Stimulated activated CD4-positive, alpha-beta T cell treated with anti-CD3 and anti-CD28 coated beads, Interleukin-4, amount 100 ng/mL, for 24 hours (primary cell): ENCODE results near the gene TSPAN8.
"Not testable (repeated sequence)": the region's sequence is repeated elsewhere in the genome, so short reads cannot be mapped to it uniquely, and the experiment has no call there.

Source experiments
- DNase-seq: peaks from one replicate; pipeline ENCODE4 v3.0.0-alpha.2; 2020

TSPAN8 gene

GRCh38 chr12:71164166-71164565, 6.4 kb upstream of the TSPAN8 start:
- DNase-seq, result no peak

GRCh38 chr12:71162832-71163763, 5.3 kb upstream of the TSPAN8 start:
- no peak for DNase-seq

- DNase-seq, result no peak
Observed at GRCh38 chr12:71161591-71161990, 3.8 kb upstream of the TSPAN8 start.

DNA sequence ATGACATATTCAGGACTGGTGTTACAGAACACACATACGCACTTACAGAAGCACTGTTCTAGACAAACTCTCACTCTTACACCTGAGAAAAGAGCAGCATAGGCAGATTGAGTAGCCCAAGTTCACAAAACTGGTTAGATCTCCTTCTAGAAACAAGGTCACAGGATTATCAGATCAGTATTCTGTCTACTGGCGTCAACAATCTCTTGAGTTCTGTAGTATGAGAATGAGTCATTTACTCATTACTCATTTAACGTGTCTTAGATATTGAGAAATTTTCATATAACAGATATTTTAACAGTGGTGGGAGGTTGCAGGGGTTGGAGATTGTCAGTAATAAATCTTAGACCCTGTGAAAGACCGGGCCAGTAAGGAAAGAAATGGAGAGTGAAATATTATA, 2.8 kb upstream of the TSPAN8 start:
- DNase-seq, result no peak

GRCh38 chr12:71159878-71160277, 2.1 kb upstream of the TSPAN8 start:
- DNase-seq, result no peak

GRCh38 chr12:71159264-71159663, 1.5 kb upstream of the TSPAN8 start:
- no peak for DNase-seq

DNA sequence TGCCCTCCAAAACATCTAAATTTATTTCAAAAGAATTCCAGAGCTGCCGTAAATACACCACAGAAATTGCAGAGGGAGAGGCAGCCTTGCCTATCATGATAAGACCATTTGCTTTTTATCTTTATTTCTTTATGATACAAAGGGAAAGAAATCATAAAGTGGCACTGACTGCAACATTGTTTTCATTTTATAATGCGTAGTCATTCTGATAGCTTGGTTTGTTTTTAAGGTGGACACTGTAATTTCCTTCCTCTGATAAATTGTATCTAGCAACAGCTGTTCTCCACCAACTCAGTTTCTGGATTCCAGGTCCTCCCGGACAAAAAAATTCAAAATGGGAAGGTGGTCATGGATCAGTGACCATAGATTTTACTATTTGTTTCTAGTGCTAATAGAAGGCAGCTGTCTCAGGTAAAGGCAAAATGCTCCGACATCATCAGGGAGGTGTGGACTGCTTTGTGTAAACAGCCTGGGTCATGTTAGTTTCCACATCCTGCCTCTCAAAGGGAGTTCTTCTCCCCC, 623 bp upstream of the TSPAN8 start:
- DNase-seq, result no peak

GRCh38 chr12:71155225-71155624, 2.6 kb downstream of the TSPAN8 start:
- DNase-seq, result no peak

DNA sequence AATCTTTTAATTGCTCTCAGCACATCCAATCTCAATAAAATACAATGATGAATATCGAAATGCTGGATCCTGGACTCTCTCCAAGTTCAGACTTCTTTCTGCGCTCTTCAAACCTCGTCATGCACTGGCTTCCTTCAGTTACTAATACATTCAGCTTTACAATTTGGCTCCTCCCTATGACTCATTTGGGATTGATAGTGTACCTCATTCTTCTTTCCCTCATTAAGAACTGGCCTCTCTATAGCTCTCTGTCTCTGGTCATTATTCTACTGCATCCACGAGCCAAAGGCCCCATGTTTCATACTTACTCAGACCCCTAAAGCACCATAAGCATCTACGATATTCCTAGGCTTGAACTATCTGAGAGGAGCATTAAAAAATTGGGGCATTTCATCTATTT, 4.9 kb downstream of the TSPAN8 start:
- no peak for DNase-seq

- not testable (repeated sequence) for DNase-seq
Observed at GRCh38 chr12:71150041-71150440, 7.8 kb downstream of the TSPAN8 start.

- no peak for DNase-seq
Observed at GRCh38 chr12:71144682-71145081, 13.1 kb downstream of the TSPAN8 start.

- no peak for DNase-seq
Observed at GRCh38 chr12:71142956-71143355, 14.8 kb downstream of the TSPAN8 start.

DNA sequence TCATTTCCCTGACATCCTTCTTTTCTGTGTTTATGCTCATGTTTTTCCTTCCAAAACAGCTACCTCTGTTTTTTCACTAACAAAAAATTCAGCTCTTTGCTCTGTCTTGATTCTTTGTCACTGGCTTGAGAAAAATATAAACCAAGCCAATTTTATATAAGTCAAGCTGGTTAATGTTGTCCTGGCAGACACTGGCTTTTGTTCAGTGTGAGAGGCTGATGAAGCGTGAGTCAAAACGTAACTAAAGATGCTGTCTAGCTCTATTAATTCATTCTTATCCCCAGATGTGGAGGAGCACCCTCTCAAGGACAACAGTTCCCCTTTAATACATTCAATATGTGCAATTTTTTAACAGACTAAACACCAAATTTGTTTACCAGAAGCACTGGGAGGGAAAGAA, 15.8 kb downstream of the TSPAN8 start:
- no peak for DNase-seq

DNA sequence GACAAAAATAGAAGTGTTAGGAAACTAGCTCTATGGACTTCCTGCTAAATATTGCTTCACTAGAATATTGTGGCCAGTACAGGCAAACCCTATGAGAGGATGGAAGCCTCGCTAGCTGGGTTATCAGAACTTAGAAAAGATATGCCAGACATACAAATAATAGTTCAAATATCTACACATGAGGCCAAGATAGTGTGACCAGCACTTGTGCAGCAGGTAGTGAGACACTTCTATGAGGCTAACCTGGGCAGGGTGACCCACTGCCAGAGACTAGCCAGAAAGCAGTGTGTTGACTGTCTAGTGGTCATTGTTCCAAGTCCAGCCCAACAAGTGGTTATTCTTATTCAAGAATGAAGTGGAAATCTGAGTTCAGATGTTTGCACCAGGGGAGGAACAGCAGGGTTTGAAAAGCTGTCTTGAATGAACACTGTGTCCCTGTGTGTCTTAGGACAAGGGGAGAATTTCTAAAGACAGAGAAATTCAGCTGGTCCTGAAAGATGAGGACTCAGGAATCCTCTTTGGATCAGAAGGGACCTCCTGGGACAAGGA, 16.3 kb downstream of the TSPAN8 start:
- no peak for DNase-seq

- DNase-seq, result no peak
Observed at GRCh38 chr12:71139153-71139735, 18.6 kb downstream of the TSPAN8 start.

GRCh38 chr12:71138011-71138410, 19.8 kb downstream of the TSPAN8 start:
- no peak for DNase-seq

DNA sequence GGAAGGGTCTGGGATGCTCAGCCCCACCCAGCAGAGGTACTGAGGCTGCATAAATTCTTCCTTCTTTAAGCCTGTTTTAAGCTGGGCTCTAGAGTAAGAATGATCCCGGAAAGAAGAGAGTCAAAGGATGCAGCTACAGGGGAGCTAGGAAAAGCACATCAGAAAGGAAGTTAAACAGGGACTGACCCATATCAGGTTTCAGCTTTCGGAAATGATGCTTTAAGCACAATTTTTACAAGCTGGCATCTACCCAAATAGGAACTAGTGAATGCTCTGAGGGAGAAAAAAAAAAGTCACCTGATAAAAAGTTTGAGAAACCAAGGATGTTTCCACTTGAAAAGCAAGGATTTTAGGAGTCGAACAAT, 22.0 kb downstream of the TSPAN8 start:
- DNase-seq, result no peak

- no peak for DNase-seq
Observed at GRCh38 chr12:71135077-71135811, 22.6 kb downstream of the TSPAN8 start.

DNA sequence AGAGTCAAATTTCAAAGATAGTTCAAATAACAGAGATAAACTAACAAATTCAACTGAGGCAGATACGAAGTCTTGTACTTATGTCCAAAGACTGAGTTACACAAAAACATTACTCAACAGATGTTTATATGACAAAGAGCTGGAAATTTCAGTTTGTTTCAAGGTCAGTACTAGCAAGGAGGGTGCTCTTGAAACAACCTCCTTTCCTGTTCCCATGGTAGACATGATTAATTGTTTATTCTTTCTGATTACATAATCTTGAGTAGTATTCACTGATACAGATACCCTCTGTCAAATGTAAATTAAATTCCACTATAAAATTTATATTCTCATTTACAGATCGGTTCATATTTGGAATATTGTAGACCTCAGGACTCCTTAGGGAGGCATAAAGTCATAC, 23.4 kb downstream of the TSPAN8 start:
- DNase-seq, result no peak

DNA sequence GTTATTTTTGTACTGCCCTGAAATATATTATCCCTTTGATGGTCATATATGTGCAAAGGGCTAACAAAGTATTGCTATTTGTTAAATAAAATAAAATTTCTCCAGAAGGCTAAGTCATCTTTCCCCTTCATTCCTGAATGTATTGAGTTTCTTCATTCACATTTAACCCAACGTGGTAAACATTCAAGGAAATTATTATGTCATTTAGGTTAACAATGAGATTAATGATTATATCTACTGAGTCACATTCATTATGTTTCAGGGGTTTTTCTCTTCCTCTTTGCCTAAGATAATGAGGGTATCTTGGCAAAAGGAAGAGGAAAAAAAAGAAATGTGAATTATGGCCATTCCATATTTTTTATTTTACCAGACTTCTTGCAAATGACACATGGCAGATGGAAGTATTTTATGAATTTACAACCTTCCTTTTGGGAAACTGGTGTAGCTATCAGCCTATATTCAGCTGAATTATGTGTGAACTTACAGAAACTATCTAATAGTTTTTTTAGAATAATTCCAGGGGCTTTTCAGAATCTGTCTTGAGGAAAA, 27.2 kb downstream of the TSPAN8 start:
- DNase-seq, result no peak

DNA sequence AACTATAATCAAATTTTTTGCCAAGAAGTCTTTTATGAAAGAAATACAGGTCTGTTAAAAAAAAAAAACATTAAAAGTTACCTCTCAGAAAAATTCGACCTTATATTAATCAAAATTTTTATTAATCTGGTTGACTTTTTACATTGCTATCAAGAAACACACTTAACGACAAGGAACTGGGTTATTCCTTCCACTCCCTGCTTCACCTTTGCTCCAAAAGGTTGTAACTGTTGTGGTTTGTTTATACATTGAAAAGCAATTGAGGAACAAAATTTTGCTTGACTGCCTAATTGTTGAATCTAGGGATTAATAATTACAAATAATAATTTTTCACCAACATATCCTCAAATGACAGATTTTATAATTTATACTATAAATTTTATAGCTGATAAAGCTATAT, 28.4 kb downstream of the TSPAN8 start:
- no peak for DNase-seq

GRCh38 chr12:71128191-71128788, 29.5 kb downstream of the TSPAN8 start:
- no peak for DNase-seq

DNA sequence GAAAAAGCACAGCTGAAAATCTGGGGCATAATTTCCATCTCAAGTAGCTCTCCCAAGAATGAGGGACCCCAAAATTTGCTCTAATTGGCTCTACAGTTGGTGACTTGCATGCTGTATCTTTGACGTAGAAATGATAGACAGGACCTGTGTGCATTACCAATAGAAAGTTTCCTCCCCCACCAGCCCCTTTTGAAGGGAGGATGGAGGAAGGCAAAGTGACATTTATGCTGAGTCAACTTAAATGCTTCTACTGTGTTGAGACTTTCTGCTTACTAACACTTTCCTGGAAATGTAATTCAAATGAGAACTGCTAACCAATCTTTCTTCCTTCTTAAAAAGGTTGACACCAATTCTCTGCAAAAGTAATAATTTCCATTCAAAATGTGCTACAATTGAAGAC, 31.9 kb downstream of the TSPAN8 start:
- DNase-seq, result no peak
